GM12878 (cell line): Measurements from ENCODE around the gene HEMK1. TPM values are rescaled to one million over a fixed set of nuclear protein-coding genes. Genes with fewer than 3 reads are reported as not detected.

ENCODE experiments used
- ATAC-seq: fragments of 200-7000 bp; cut with Tn5 transposase; 3 replicates; pipeline ENCODE4 v1.9.1; 2020; ENCODE audit warnings: mild to moderate bottlenecking, moderate library complexity
- BruUV-seq: library from RNA; stranded (reverse); fragments of 400-500 nt; replicated peaks from 2 replicates; lab custom pipeline; 2021; lab: Mats Ljungman, UMichigan
- CTCF ChIA-PET: fragments of 300-600 bp; sonication (Branson Sonifier 250); formaldehyde crosslinking; extraction: SDS; loops from one replicate; lab custom pipeline; 2021; ENCODE audit warnings: inconsistent platforms; lab: Yijun Ruan, JAX
- POLR2A ChIA-PET: fragments of 350-600 bp; formaldehyde crosslinking; extraction: SDS; loops from one replicate; lab custom pipeline; 2021; ENCODE audit warnings: inconsistent platforms; lab: Charles Lee
- RAD21 ChIA-PET: fragments of 300-600 bp; sonication (Branson Sonifier 250); formaldehyde crosslinking; loops from one replicate; lab custom pipeline; 2023; ENCODE audit warnings: antibody characterized with exemption; ENCODE audit not compliant: unreplicated experiment; lab: Charles Lee
- SMC1A ChIA-PET: fragments of 300-600 bp; sonication (Branson Sonifier 250); formaldehyde crosslinking; loops from one replicate; lab custom pipeline; 2023; ENCODE audit not compliant: unreplicated experiment, uncharacterized antibody; lab: Charles Lee
- DNase-seq: peaks from one replicate; pipeline ENCODE4 v3.0.0-alpha.2; 2011; ENCODE audit warnings: low read depth, low spot score
- FAIRE-seq: peaks from 3 replicates; lab custom pipeline; 2011; peaks lifted over from hg19 to GRCh38; lab: Jason Lieb, UNC
- H2AFZ ChIP-seq: 2 replicates; pipeline ENCODE4 v1.6.0; 2011; ENCODE audit warnings: low read depth, low read length, control low read depth; ENCODE audit not compliant: control insufficient read depth
- H3K27ac ChIP-seq: 2 replicates; pipeline ENCODE4 v1.5.1; 2011; ENCODE audit warnings: control low read depth; ENCODE audit not compliant: control insufficient read depth, insufficient read depth
- H3K27me3 ChIP-seq, 2 experiments: replicated peaks in 1 of 2; 2 replicates each; pipeline versions ENCODE4 v1.6.0 to v1.6.1; 2011; ENCODE audit warnings: low read length in 1 of 2; ENCODE audit not compliant: control insufficient read depth in 2 of 2, insufficient read depth in 2 of 2
- H3K36me3 ChIP-seq, 2 experiments: 2 replicates each; pipeline ENCODE4 v1.5.1; 2011; ENCODE audit warnings: low read length in 1 of 2; ENCODE audit not compliant: control insufficient read depth in 2 of 2, insufficient read depth in 2 of 2
- H3K4me1 ChIP-seq: 2 replicates; pipeline ENCODE4 v1.6.1; 2011; ENCODE audit warnings: mild to moderate bottlenecking, low read length, moderate library complexity, mixed read lengths; ENCODE audit not compliant: control insufficient read depth, insufficient read depth
- H3K4me2 ChIP-seq: 2 replicates; pipeline ENCODE4 v1.6.0; 2011; ENCODE audit warnings: control low read depth; ENCODE audit not compliant: control insufficient read depth, insufficient read depth
- H3K4me3 ChIP-seq: fragments of 200-600 bp; sonication (generic); 2 replicates; pipeline ENCODE4 v1.5.1; 2016
- H3K79me2 ChIP-seq: 2 replicates; pipeline ENCODE4 v1.6.0; 2011; ENCODE audit warnings: low read length; ENCODE audit not compliant: control insufficient read depth, insufficient read depth
- H3K9ac ChIP-seq: 2 replicates; pipeline ENCODE4 v1.8.0; 2011; ENCODE audit warnings: low read length, control low read depth, mixed read lengths; ENCODE audit not compliant: control insufficient read depth, insufficient read depth
- H3K9me3 ChIP-seq: replicated peaks from 3 replicates; pipeline ENCODE4 v1.5.1; 2011; ENCODE audit warnings: mild to moderate bottlenecking, low read length; ENCODE audit not compliant: control insufficient read depth, insufficient read depth
- H4K20me1 ChIP-seq: 2 replicates; pipeline ENCODE4 v1.6.0; 2011; ENCODE audit not compliant: control insufficient read depth, insufficient read depth
- ATF7 ChIP-seq: fragments of 450-650 bp; IDR thresholded peaks from 2 replicates; pipeline ENCODE4 v1.6.1; 2016; ENCODE audit warnings: low read depth, mild to moderate bottlenecking
- CBFB ChIP-seq: IDR thresholded peaks from 2 replicates; pipeline ENCODE4 v1.6.1; 2016; ENCODE audit warnings: antibody characterized with exemption, low read depth
- CREB1 ChIP-seq: IDR thresholded peaks from 2 replicates; pipeline ENCODE4 v1.6.1; 2012; ENCODE audit warnings: low read depth, mild to moderate bottlenecking, inconsistent platforms
- DPF2 ChIP-seq: fragments of 450-650 bp; IDR thresholded peaks from 2 replicates; pipeline ENCODE4 v1.6.1; 2017; ENCODE audit warnings: mild to moderate bottlenecking
- HCFC1 ChIP-seq: fragments of 150-350 bp; IDR thresholded peaks from 2 replicates; pipeline ENCODE4 v1.6.1; 2014; ENCODE audit warnings: low read length
- HDAC6 ChIP-seq: fragments of 200-600 bp; sonication (generic); IDR thresholded peaks from one replicate; pipeline ENCODE4 v1.8.0; 2017; ENCODE audit warnings: antibody characterized with exemption; ENCODE audit not compliant: unreplicated experiment
- PML ChIP-seq: IDR thresholded peaks from 2 replicates; pipeline ENCODE4 v1.6.1; 2012; ENCODE audit warnings: low read length, inconsistent platforms
- POU2F2 ChIP-seq: IDR thresholded peaks from 3 replicates; pipeline ENCODE4 v1.6.1; 2011; ENCODE audit warnings: low read depth, mild to moderate bottlenecking, low read length, borderline replicate concordance
- RBBP5 ChIP-seq: fragments of 200-600 bp; sonication (generic); conservative IDR thresholded peaks from 2 replicates; pipeline ENCODE4 v1.6.1; 2016
- RELA ChIP-seq: fragments of 450-650 bp; IDR thresholded peaks from 2 replicates; pipeline ENCODE4 v1.8.0; 2014; ENCODE audit warnings: borderline replicate concordance; ENCODE audit not compliant: partially characterized antibody
- TAF1 ChIP-seq: IDR thresholded peaks from 2 replicates; pipeline ENCODE4 v1.6.1; 2011; ENCODE audit warnings: mild to moderate bottlenecking, low read depth, low read length, borderline replicate concordance
- ZZZ3 ChIP-seq: IDR thresholded peaks from 2 replicates; pipeline ENCODE4 v1.6.1; 2011; ENCODE audit warnings: low read depth; ENCODE audit not compliant: control insufficient read depth, insufficient read length
- WGBS: methylation state at CpG from one replicate; pipeline ENCODE4 v1.1.6; 2016; ENCODE audit warnings: low lambda C conversion rate; ENCODE audit not compliant: insufficient replicate concordance, insufficient coverage; ENCODE audit errors: missing lambda C conversion rate; 5-methylcytosine and 5-hydroxymethylcytosine counted together
- in situ Hi-C: fragments of 300-500 bp; cut with MboI; formaldehyde crosslinking; loops from 9 replicates; pipeline ENCODE4 v1.14.3; 2018; ENCODE audit warnings: mixed read lengths
- intact Hi-C: fragments of 100-400 bp; cut with micrococcal nuclease; formaldehyde crosslinking; loops from one replicate; pipeline ENCODE4 v1.14.2; 2022; ENCODE audit not compliant: unreplicated experiment
- polyA plus RNA-seq, 11 experiments: library from polyadenylated mRNA; depleted of rRNA in 4 of 11; unstranded in 6 of 11; stranded (reverse) in 5 of 11; fragments of >200 nt; fragmentation: Nextera tagmentation in 4 of 11; fragmentation: Illumina TruSeq in 1 of 11; extraction: Ambion mirVana in 4 of 11; extraction: Trizol in 1 of 11; gene quantifications; 1 replicate in 1 of 11; 2 replicates in 10 of 11; pipeline versions ENCODE4 v1.2.1 to v1.2.3, GENCODE V29; 2011 to 2016; ENCODE audit warnings: inconsistent platforms in 2 of 11, missing spikeins in 2 of 11, low read depth in 1 of 11
- total RNA-seq, 4 experiments: library from RNA; depleted of rRNA in 3 of 4; stranded (reverse); fragments of >200 nt in 3 of 4; fragmentation: Illumina TruSeq in 1 of 4; extraction: Trizol in 1 of 4; gene quantifications; 2 replicates each; pipeline versions ENCODE4 v1.2.1 to v1.2.3, GENCODE V29; 2013 to 2021
- TF ChIP-seq, protein P1 (sequence below): IDR thresholded peaks from 2 replicates; pipeline ENCODE4 v1.6.1; 2011; ENCODE audit warnings: low read depth, mild to moderate bottlenecking, low read length, moderate library complexity, borderline replicate concordance; ENCODE audit errors: extremely low read depth
- TF ChIP-seq, protein P2 (sequence below): fragments of 450-650 bp; formaldehyde crosslinking; IDR thresholded peaks from 2 replicates; pipeline ENCODE4 v1.4.0; 2022; ENCODE audit warnings: mild to moderate bottlenecking, moderate library complexity
- TF ChIP-seq, protein P3 (sequence below): IDR thresholded peaks from 2 replicates; pipeline ENCODE4 v1.6.1; 2011; ENCODE audit warnings: borderline replicate concordance, low read depth, mild to moderate bottlenecking, moderate library complexity, mixed read lengths, low read length; ENCODE audit not compliant: insufficient read depth; ENCODE audit errors: extremely low read length
- TF ChIP-seq, protein P4 (sequence below): IDR thresholded peaks from 2 replicates; pipeline ENCODE4 v1.6.1; 2011; ENCODE audit warnings: borderline replicate concordance, low read depth, mild to moderate bottlenecking, moderate library complexity, low read length; ENCODE audit not compliant: insufficient read depth, poor library complexity, severe bottlenecking
- TF ChIP-seq, protein P5 (sequence below): fragments of 450-650 bp; IDR thresholded peaks from 2 replicates; pipeline ENCODE4 v1.6.1; 2016; ENCODE audit warnings: mild to moderate bottlenecking

HEMK1 gene
- total and polyA plus RNA-seq, 10 of the 15 experiments (the other 5 are each of a cell fraction or from before 2014, with no cell fraction given), result 2.8 to 19.0 (median 12.0) TPM

DNA sequence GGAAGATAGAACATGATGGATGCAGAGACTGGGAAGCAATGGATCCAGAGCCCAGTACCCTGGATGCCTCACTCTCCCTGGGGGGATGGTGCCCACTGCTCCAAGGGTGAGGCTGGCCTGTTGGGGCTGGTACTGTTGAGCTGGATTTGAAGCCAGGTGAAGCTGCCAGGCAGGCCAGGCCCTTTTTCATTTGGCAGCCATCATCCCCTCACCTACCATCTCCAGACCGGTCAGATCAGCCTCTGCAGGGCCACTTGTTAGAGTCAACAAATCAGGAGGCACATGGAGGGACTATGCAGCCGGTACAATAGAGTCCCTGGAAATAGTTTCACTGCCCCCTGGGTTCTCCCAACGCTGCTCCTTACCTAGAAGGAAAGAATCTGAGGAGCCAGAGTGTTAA is 53.6 kb downstream of the HEMK1 start:
- Histone ChIP-seq H3K79me2 (peaks cover 2% of the 10 kb centered on the region; the same call in 1 of the 2 replicates), H3K27ac (no peak overlapping the region), H3K4me3 (no peak overlapping the region), H3K9ac (no peak overlapping the region), H3K36me3 (peaks cover 0 to 1% of the 10 kb centered on the region in 2 experiments; a peak in 1 of 4 replicates), H2AFZ (no peak overlapping the region), H3K9me3 (no peaks in the 10 kb centered on the region), H3K4me2 (no peak overlapping the region), H4K20me1 (no peaks in the 10 kb centered on the region), H3K27me3 (no peaks in the 10 kb centered on the region), H3K4me1 (peaks cover 25% of the 10 kb centered on the region)
- intact Hi-C loops (no loop called here), in situ Hi-C loops (loop anchor here (25.0 kb wide), 1 partner anchor 1064 kb away; no protein-coding TSS in a partner anchor)
- ChIA-PET SMC1A (interaction anchor here (0.8 to 3.5 kb wide), 3 partner anchors 9 to 30 kb away, joined by 3 to 12 read pairs (median 6); no protein-coding TSS in a partner anchor), POLR2A (interaction anchor here (1.3 kb wide), 1 partner anchor 32 kb away, joined by 3 read pairs; no protein-coding TSS in a partner anchor), CTCF (interaction anchor here (12.7 kb wide), 1 partner anchor 31 kb away, joined by 250 read pairs; no protein-coding TSS in a partner anchor), RAD21 (interaction anchor here (1.0 to 2.0 kb wide), 2 partner anchors 11 to 30 kb away, joined by 4 read pairs; partner anchors contain the start of gene CISH)
- ATAC-seq (no peak), DNase-seq (no peak), FAIRE-seq (no peak)
- 93% methylated on average over 3 of the region's 3 CpGs for WGBS
- no TSS peak for BruUV-seq
- TF ChIP-seq HCFC1, result no peak
- TF ChIP-seq, protein P1, sequence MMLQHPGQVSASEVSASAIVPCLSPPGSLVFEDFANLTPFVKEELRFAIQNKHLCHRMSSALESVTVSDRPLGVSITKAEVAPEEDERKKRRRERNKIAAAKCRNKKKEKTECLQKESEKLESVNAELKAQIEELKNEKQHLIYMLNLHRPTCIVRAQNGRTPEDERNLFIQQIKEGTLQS, result no peak
- no peak for TF ChIP-seq POU2F2
- no peak for TF ChIP-seq RELA
- TF ChIP-seq, protein P2, sequence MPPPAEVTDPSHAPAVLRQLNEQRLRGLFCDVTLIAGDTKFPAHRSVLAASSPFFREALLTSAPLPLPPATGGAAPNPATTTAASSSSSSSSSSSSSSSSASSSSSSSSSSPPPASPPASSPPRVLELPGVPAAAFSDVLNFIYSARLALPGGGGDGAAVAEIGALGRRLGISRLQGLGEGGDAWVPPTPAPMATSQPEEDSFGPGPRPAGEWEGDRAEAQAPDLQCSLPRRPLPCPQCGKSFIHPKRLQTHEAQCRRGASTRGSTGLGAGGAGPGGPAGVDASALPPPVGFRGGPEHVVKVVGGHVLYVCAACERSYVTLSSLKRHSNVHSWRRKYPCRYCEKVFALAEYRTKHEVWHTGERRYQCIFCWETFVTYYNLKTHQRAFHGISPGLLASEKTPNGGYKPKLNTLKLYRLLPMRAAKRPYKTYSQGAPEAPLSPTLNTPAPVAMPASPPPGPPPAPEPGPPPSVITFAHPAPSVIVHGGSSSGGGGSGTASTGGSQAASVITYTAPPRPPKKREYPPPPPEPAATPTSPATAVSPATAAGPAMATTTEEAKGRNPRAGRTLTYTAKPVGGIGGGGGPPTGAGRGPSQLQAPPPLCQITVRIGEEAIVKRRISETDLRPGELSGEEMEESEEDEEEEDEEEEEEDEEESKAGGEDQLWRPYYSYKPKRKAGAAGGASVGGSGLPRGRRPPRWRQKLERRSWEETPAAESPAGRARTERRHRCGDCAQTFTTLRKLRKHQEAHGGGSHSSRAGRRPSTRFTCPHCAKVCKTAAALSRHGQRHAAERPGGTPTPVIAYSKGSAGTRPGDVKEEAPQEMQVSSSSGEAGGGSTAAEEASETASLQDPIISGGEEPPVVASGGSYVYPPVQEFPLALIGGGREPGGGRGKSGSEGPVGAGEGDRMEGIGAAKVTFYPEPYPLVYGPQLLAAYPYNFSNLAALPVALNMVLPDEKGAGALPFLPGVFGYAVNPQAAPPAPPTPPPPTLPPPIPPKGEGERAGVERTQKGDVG (CRISPR knock-in tag), result no peak
- no peak for TF ChIP-seq CBFB
- no peak for TF ChIP-seq CREB1
- no peak for TF ChIP-seq HDAC6
- no peak for TF ChIP-seq RBBP5
- TF ChIP-seq ATF7, result no peak
- TF ChIP-seq, protein P3, sequence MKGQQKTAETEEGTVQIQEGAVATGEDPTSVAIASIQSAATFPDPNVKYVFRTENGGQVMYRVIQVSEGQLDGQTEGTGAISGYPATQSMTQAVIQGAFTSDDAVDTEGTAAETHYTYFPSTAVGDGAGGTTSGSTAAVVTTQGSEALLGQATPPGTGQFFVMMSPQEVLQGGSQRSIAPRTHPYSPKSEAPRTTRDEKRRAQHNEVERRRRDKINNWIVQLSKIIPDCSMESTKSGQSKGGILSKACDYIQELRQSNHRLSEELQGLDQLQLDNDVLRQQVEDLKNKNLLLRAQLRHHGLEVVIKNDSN, result no peak
- no peak for TF ChIP-seq TAF1
- TF ChIP-seq ZZZ3, result no peak
- TF ChIP-seq, protein P4, sequence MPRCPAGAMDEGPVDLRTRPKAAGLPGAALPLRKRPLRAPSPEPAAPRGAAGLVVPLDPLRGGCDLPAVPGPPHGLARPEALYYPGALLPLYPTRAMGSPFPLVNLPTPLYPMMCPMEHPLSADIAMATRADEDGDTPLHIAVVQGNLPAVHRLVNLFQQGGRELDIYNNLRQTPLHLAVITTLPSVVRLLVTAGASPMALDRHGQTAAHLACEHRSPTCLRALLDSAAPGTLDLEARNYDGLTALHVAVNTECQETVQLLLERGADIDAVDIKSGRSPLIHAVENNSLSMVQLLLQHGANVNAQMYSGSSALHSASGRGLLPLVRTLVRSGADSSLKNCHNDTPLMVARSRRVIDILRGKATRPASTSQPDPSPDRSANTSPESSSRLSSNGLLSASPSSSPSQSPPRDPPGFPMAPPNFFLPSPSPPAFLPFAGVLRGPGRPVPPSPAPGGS, result no peak
- TF ChIP-seq PML, result no peak
- no peak for TF ChIP-seq DPF2
- TF ChIP-seq, protein P5, sequence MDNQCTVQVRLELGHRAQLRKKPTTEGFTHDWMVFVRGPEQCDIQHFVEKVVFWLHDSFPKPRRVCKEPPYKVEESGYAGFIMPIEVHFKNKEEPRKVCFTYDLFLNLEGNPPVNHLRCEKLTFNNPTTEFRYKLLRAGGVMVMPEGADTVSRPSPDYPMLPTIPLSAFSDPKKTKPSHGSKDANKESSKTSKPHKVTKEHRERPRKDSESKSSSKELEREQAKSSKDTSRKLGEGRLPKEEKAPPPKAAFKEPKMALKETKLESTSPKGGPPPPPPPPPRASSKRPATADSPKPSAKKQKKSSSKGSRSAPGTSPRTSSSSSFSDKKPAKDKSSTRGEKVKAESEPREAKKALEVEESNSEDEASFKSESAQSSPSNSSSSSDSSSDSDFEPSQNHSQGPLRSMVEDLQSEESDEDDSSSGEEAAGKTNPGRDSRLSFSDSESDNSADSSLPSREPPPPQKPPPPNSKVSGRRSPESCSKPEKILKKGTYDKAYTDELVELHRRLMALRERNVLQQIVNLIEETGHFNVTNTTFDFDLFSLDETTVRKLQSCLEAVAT, result no peak
